H1 (cell line): ENCODE results near the gene MYLK3. TPM values are rescaled to one million over a fixed set of nuclear protein-coding genes. Genes with fewer than 3 reads are reported as not detected.

ENCODE experiments used
- CTCF ChIA-PET: fragments of 300-600 bp; sonication (Branson Sonifier 250); formaldehyde crosslinking; loops from one replicate; lab custom pipeline; 2021; ENCODE audit not compliant: partially characterized antibody; lab: Charles Lee
- POLR2A ChIA-PET: fragments of 300-600 bp; sonication (Branson Sonifier 250); formaldehyde crosslinking; loops from one replicate; lab custom pipeline; 2021; ENCODE audit warnings: inconsistent platforms; ENCODE audit not compliant: partially characterized antibody; lab: Charles Lee
- DNase-seq, 2 experiments: peaks; one replicate each; pipeline versions ENCODE4 v3.0.0 to v3.0.0-alpha.2; 2010 to 2022; ENCODE audit warnings: low spot score in 2 of 2, low read depth in 1 of 2, mixed read lengths in 1 of 2
- FAIRE-seq: peaks from 2 replicates; lab custom pipeline; 2011; peaks lifted over from hg19 to GRCh38; lab: Jason Lieb, UNC
- H2AFZ ChIP-seq: 2 replicates; pipeline ENCODE4 v1.8.1; 2012; ENCODE audit warnings: low read length, inconsistent platforms
- H2AK5ac ChIP-seq: 2 replicates; pipeline ENCODE4 v1.6.1; 2013; ENCODE audit warnings: low read depth, low read length
- H2BK120ac ChIP-seq: replicated peaks from 2 replicates; pipeline ENCODE3; 2013; ENCODE audit warnings: low read depth, low read length, inconsistent platforms
- H2BK12ac ChIP-seq: 2 replicates; pipeline ENCODE4 v1.6.1; 2013; ENCODE audit warnings: low read depth, low read length
- H2BK15ac ChIP-seq: 2 replicates; pipeline ENCODE4 v1.6.1; 2013; ENCODE audit warnings: low read length
- H2BK20ac ChIP-seq: 2 replicates; pipeline ENCODE4 v1.6.1; 2013; ENCODE audit warnings: low read length
- H2BK5ac ChIP-seq: 2 replicates; pipeline ENCODE4 v1.6.1; 2013; ENCODE audit warnings: low read depth, low read length
- H3K14ac ChIP-seq: 2 replicates; pipeline ENCODE4 v1.6.1; 2013; ENCODE audit warnings: inconsistent platforms; ENCODE audit not compliant: insufficient read length
- H3K18ac ChIP-seq: 2 replicates; pipeline ENCODE4 v1.6.1; 2013; ENCODE audit warnings: low read length; ENCODE audit errors: extremely low read depth
- H3K23ac ChIP-seq: 2 replicates; pipeline ENCODE4 v1.6.1; 2013; ENCODE audit warnings: inconsistent platforms; ENCODE audit not compliant: insufficient read length
- H3K23me2 ChIP-seq: 2 replicates; pipeline ENCODE4 v1.6.1; 2013; ENCODE audit warnings: low read depth, low read length
- H3K27ac ChIP-seq: 2 replicates; pipeline ENCODE4 v1.6.1; 2011; ENCODE audit warnings: low read depth, low read length, inconsistent platforms
- H3K27me3 ChIP-seq, 4 experiments: replicated peaks in 1 of 4; 1 replicate in 1 of 4; 2 replicates in 3 of 4; pipeline versions ENCODE4 v1.6.1 to v1.8.1; 2011 to 2013; ENCODE audit warnings: low read length in 3 of 4, mild to moderate bottlenecking in 3 of 4, inconsistent platforms in 2 of 4, mixed read lengths in 2 of 4, moderate library complexity in 1 of 4; ENCODE audit not compliant: control insufficient read depth in 3 of 4, insufficient read depth in 3 of 4; ENCODE audit errors: extremely low read depth in 1 of 4
- H3K36me3 ChIP-seq, 4 experiments: 2 replicates each; pipeline versions ENCODE4 v1.6.1 to v1.8.1; 2011 to 2013; ENCODE audit warnings: mild to moderate bottlenecking in 4 of 4, low read length in 3 of 4, moderate library complexity in 2 of 4, control low read depth in 1 of 4, inconsistent platforms in 1 of 4; ENCODE audit not compliant: insufficient read depth in 4 of 4, control insufficient read depth in 2 of 4
- H3K4ac ChIP-seq: replicated peaks from 2 replicates; pipeline ENCODE3; 2013; ENCODE audit warnings: low read length, low read depth, mixed read lengths, inconsistent platforms; ENCODE audit not compliant: insufficient read length
- H3K4me1 ChIP-seq, 4 experiments: replicated peaks in 1 of 4; 1 replicate in 1 of 4; 2 replicates in 3 of 4; pipeline versions ENCODE4 v1.6.1 to v1.8.1; 2011 to 2013; ENCODE audit warnings: low read length in 3 of 4, inconsistent platforms in 2 of 4, mixed read lengths in 1 of 4; ENCODE audit not compliant: insufficient read depth in 4 of 4, control insufficient read depth in 3 of 4
- H3K4me2 ChIP-seq, 2 experiments: 2 replicates each; pipeline versions ENCODE4 v1.6.1 to v1.8.1; 2011 to 2013; ENCODE audit warnings: low read depth in 2 of 2, low read length in 2 of 2, control low read depth in 1 of 2, inconsistent platforms in 1 of 2, mild to moderate bottlenecking in 1 of 2; ENCODE audit not compliant: insufficient read depth in 1 of 2
- H3K4me3 ChIP-seq, 4 experiments: fragments of 200-600, 300-600 bp in 1 of 4; sonication (generic), shearing (Covaris generic), sonication (Bioruptor Twin) in 1 of 4; 2 replicates each; pipeline versions ENCODE4 v1.5.1 to v1.8.1; 2011 to 2016; ENCODE audit warnings: low read length in 4 of 4, low read depth in 3 of 4, control low read depth in 2 of 4, inconsistent platforms in 2 of 4, mild to moderate bottlenecking in 2 of 4, mixed read lengths in 1 of 4, moderate library complexity in 1 of 4; ENCODE audit not compliant: insufficient read depth in 2 of 4; ENCODE audit errors: extremely low read depth in 1 of 4
- H3K56ac ChIP-seq: replicated peaks from 2 replicates; pipeline ENCODE3; 2013; ENCODE audit warnings: low read depth, mild to moderate bottlenecking, mixed read lengths, low read length, inconsistent platforms; ENCODE audit not compliant: insufficient read length
- H3K79me1 ChIP-seq: 2 replicates; pipeline ENCODE4 v1.6.1; 2013; ENCODE audit warnings: low read depth, low read length, control low read depth
- H3K79me2 ChIP-seq, 2 experiments: 2 replicates each; pipeline versions ENCODE4 v1.6.1 to v1.8.1; 2012 to 2013; ENCODE audit warnings: low read length in 2 of 2, mild to moderate bottlenecking in 2 of 2, inconsistent platforms in 1 of 2; ENCODE audit not compliant: insufficient read depth in 2 of 2, control insufficient read depth in 1 of 2
- H3K9ac ChIP-seq, 4 experiments: replicated peaks in 1 of 4; 1 replicate in 1 of 4; 2 replicates in 3 of 4; pipeline versions ENCODE4 v1.6.1 to v1.8.1; 2011 to 2013; ENCODE audit warnings: low read depth in 3 of 4, low read length in 3 of 4, control low read depth in 2 of 4, mild to moderate bottlenecking in 2 of 4, moderate library complexity in 2 of 4, inconsistent platforms in 1 of 4; ENCODE audit errors: extremely low read depth in 1 of 4
- H3K9me3 ChIP-seq, 2 experiments: 2 replicates each; pipeline versions ENCODE4 v1.6.1 to v1.8.1; 2012 to 2013; ENCODE audit warnings: mild to moderate bottlenecking in 2 of 2, moderate library complexity in 2 of 2, control low read depth in 1 of 2, inconsistent platforms in 1 of 2, low read depth in 1 of 2, low read length in 1 of 2, mixed read lengths in 1 of 2; ENCODE audit not compliant: insufficient read depth in 2 of 2
- H4K20me1 ChIP-seq, 2 experiments: replicated peaks in 1 of 2; 2 replicates each; pipeline versions ENCODE3 to v1.8.1; 2011 to 2013; ENCODE audit warnings: inconsistent platforms in 2 of 2, low read length in 2 of 2, mild to moderate bottlenecking in 1 of 2; ENCODE audit not compliant: insufficient read depth in 2 of 2, control insufficient read depth in 1 of 2
- H4K5ac ChIP-seq: 2 replicates; pipeline ENCODE4 v1.6.1; 2013; ENCODE audit warnings: low read length, low read depth, mixed read lengths, inconsistent platforms; ENCODE audit not compliant: insufficient read length
- H4K8ac ChIP-seq: 2 replicates; pipeline ENCODE4 v1.8.0; 2013; ENCODE audit warnings: mild to moderate bottlenecking, moderate library complexity, low read length, inconsistent platforms; ENCODE audit not compliant: insufficient read depth; ENCODE audit errors: extremely low read depth
- H4K91ac ChIP-seq: replicated peaks from 2 replicates; pipeline ENCODE3; 2013; ENCODE audit warnings: low read length, mixed read lengths, inconsistent platforms; ENCODE audit not compliant: insufficient read length
- CREB1 ChIP-seq: IDR thresholded peaks from 2 replicates; pipeline ENCODE4 v1.6.1; 2012; ENCODE audit warnings: inconsistent platforms
- CTBP2 ChIP-seq: IDR thresholded peaks from 2 replicates; pipeline ENCODE4 v1.7.0; 2011; ENCODE audit warnings: borderline replicate concordance, mild to moderate bottlenecking, moderate library complexity, mixed read lengths, low read length; ENCODE audit not compliant: insufficient read depth, insufficient read length
- EP300 ChIP-seq, 2 experiments: IDR thresholded peaks; 1 replicate in 1 of 2; 2 replicates in 1 of 2; pipeline ENCODE4 v1.6.1; 2011 to 2012; ENCODE audit warnings: low read depth in 2 of 2, low read length in 2 of 2, mild to moderate bottlenecking in 2 of 2, borderline replicate concordance in 1 of 2, inconsistent platforms in 1 of 2, moderate library complexity in 1 of 2
- GABPA ChIP-seq: IDR thresholded peaks from 2 replicates; pipeline ENCODE4 v1.6.1; 2011; ENCODE audit warnings: mild to moderate bottlenecking, low read length, moderate library complexity, borderline replicate concordance; ENCODE audit not compliant: insufficient read depth
- JUN ChIP-seq: IDR thresholded peaks from 2 replicates; pipeline ENCODE4 v1.6.1; 2011; ENCODE audit warnings: low read depth, mild to moderate bottlenecking, improper control_type of control experiment, low read length
- KDM4A ChIP-seq: IDR thresholded peaks from one replicate; pipeline ENCODE4 v1.7.1; 2012; ENCODE audit warnings: low read depth, mild to moderate bottlenecking, moderate library complexity, low read length, inconsistent platforms; ENCODE audit not compliant: severe bottlenecking
- NANOG ChIP-seq: IDR thresholded peaks from 2 replicates; pipeline ENCODE4 v1.6.1; 2011; ENCODE audit warnings: low read length, low read depth, mild to moderate bottlenecking, inconsistent platforms; ENCODE audit not compliant: insufficient read depth, poor library complexity, severe bottlenecking
- POLR2A ChIP-seq, 2 experiments: IDR thresholded peaks; 1 replicate in 1 of 2; 2 replicates in 1 of 2; pipeline ENCODE4 v1.6.1; 2011; ENCODE audit warnings: low read depth in 2 of 2, low read length in 2 of 2, mild to moderate bottlenecking in 2 of 2; ENCODE audit errors: control extremely low read depth in 1 of 2
- POU5F1 ChIP-seq: IDR thresholded peaks from 2 replicates; pipeline ENCODE4 v1.6.1; 2011; ENCODE audit warnings: low read depth, mild to moderate bottlenecking, low read length, moderate library complexity
- SP1 ChIP-seq: IDR thresholded peaks from 2 replicates; pipeline ENCODE4 v1.6.1; 2011; ENCODE audit warnings: low read depth, low read length
- SP2 ChIP-seq: IDR thresholded peaks from 2 replicates; pipeline ENCODE4 v1.6.1; 2012; ENCODE audit warnings: mild to moderate bottlenecking, low read length, inconsistent platforms
- SRF ChIP-seq: IDR thresholded peaks from 2 replicates; pipeline ENCODE4 v1.6.1; 2011; ENCODE audit warnings: mild to moderate bottlenecking, low read depth, low read length, moderate library complexity
- SUZ12 ChIP-seq: fragments of 200-600 bp; sonication (generic); IDR thresholded peaks from 2 replicates; pipeline ENCODE4 v1.6.1; 2012; ENCODE audit warnings: mild to moderate bottlenecking, inconsistent platforms, low read length, moderate library complexity, mixed read lengths
- TAF1 ChIP-seq: IDR thresholded peaks from 2 replicates; pipeline ENCODE4 v1.6.1; 2011; ENCODE audit warnings: mild to moderate bottlenecking, low read depth, low read length
- TAF7 ChIP-seq: optimal IDR thresholded peaks from 2 replicates; pipeline ENCODE3; 2011; ENCODE audit warnings: low read depth, mild to moderate bottlenecking, inconsistent platforms, low read length, moderate library complexity, borderline replicate concordance
- YY1 ChIP-seq: IDR thresholded peaks from 2 replicates; pipeline ENCODE4 v1.6.1; 2011; ENCODE audit warnings: low read depth, mild to moderate bottlenecking, low read length
- WGBS, 2 experiments: shearing (Covaris generic) in 1 of 2; methylation state at CpG; one replicate each; pipeline versions ENCODE4 v1.1.6 to v1.1.7; 2013 to 2015; ENCODE audit warnings: low lambda C conversion rate in 2 of 2, mixed read lengths in 2 of 2, inconsistent platforms in 1 of 2, low coverage in 1 of 2, missing lambda C conversion rate in 1 of 2; ENCODE audit not compliant: insufficient replicate concordance in 2 of 2, insufficient coverage in 1 of 2, insufficient read length in 1 of 2; ENCODE audit errors: extremely low coverage in 1 of 2, missing lambda C conversion rate in 1 of 2; 5-methylcytosine and 5-hydroxymethylcytosine counted together
- polyA plus RNA-seq, 7 experiments: library from polyadenylated mRNA; depleted of rRNA in 3 of 7; stranded (reverse) in 5 of 7; unstranded in 2 of 7; fragments of >200 nt in 5 of 7; fragments of 200-250 nt in 2 of 7; gene quantifications; 1 replicate in 5 of 7; 2 replicates in 1 of 7; 4 replicates in 1 of 7; pipeline versions ENCODE4 v1.2.1 to v1.2.3, GENCODE V29; 2011 to 2013; ENCODE audit warnings: missing spikeins in 2 of 7, mixed read lengths in 2 of 7
- total RNA-seq: library from RNA; stranded (reverse); fragmentation: NEBNext Ultra II Directional; extraction: Animal tissue kit (Norgen Biotek cat#: 25700); gene quantifications from 2 replicates; pipeline ENCODE4 v1.2.1, GENCODE V29; 2021

MYLK3 gene
- total and polyA plus RNA-seq, 2 of the 8 experiments (the other 6 are each of a cell fraction or from before 2014, with no cell fraction given): 0.14 to 0.35 TPM

DNA sequence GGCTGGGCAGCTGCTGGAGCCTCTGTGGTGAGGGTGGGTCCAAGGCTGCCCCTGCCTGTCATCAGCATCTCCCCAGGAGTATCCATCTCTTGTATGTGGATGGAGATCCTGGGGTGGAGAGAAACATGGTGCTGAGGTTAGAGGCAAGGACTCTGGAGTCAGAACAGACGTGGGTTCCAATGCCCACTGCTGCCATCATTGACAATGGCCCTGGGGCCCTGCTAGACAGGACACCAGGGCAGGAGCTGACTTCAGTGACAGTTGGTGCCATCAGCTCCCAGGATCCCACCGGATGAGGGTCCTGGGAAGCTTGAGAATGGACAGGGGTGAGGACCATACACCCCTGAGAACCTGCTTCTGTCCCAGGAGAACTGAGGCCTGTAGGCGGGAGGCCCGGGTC, 15.6 kb downstream of the MYLK3 start:
- Histone ChIP-seq H4K8ac (no peak overlapping the region), H2BK5ac (no peak overlapping the region), H4K20me1 (no peaks in the 10 kb centered on the region), H3K79me2 (no peaks in the 10 kb centered on the region), H2BK12ac (no peak overlapping the region), H3K27ac (no peak overlapping the region), H3K79me1 (no peaks in the 10 kb centered on the region), H3K4ac (no peak overlapping the region), H2BK20ac (no peak overlapping the region), H4K5ac (no peak overlapping the region), H3K4me2 (no peak overlapping the region), H3K23ac (no peak overlapping the region), H3K18ac (no peak overlapping the region), H4K91ac (no peak overlapping the region), H3K14ac (no peak overlapping the region), H2BK120ac (no peak overlapping the region), H3K4me1 (no peaks in the 10 kb centered on the region), H3K27me3 (no peaks in the 10 kb centered on the region), H3K9ac (no peak overlapping the region), H3K9me3 (no peaks in the 10 kb centered on the region), H2AFZ (no peak overlapping the region), H3K56ac (no peak overlapping the region), H3K23me2 (no peaks in the 10 kb centered on the region), H2AK5ac (no peak overlapping the region), H3K4me3 (no peak overlapping the region), H2BK15ac (no peak overlapping the region), H3K36me3 (no peaks in the 10 kb centered on the region)
- no peak for DNase-seq
- 90% methylated on average over 4 of the region's 4 CpGs; no CpG with 5 or more reads in 1 of the 2 experiments for WGBS, 2 experiments
- ChIA-PET CTCF (interaction anchor here (0.7 to 1.6 kb wide), 2 partner anchors 9 to 14 kb away, joined by 3 to 4 read pairs; no protein-coding TSS in a partner anchor), POLR2A (interaction anchor here (1.0 kb wide), 1 partner anchor 14 kb away, joined by 3 read pairs; no protein-coding TSS in a partner anchor)
- no peak for FAIRE-seq
- TF ChIP-seq POLR2A (IDR thresholded peaks at IDR 0.05; ENCODE audit: control extremely low read depth in 1 of 2, low read depth in 2 of 2, low read length in 2 of 2): no peak
- no peak for TF ChIP-seq SRF
- no peak for TF ChIP-seq POU5F1
- TF ChIP-seq NANOG: no peak
- TF ChIP-seq JUN: no peak
- TF ChIP-seq SUZ12: no peak
- TF ChIP-seq YY1: no peak
- no peak for TF ChIP-seq TAF7
- no peak for TF ChIP-seq CREB1
- TF ChIP-seq GABPA: no peak
- no peak for TF ChIP-seq SP2
- TF ChIP-seq KDM4A: no peak
- no peak for TF ChIP-seq CTBP2
- TF ChIP-seq TAF1: no peak
- no peak for TF ChIP-seq EP300 (IDR thresholded peaks at IDR 0.05; ENCODE audit: borderline replicate concordance in 1 of 2, low read depth in 2 of 2, low read length in 2 of 2)
- TF ChIP-seq SP1: no peak
